Karpas-422 (cell line): ENCODE data around the gene FGFRL1. TPM values are rescaled to one million over a fixed set of nuclear protein-coding genes. Genes with fewer than 3 reads are reported as not detected.

Experiments used
- DNase-seq: peaks from one replicate; pipeline ENCODE4 v3.0.0-alpha.2; 2015
- H2AFZ ChIP-seq: fragments of 200-600 bp; sonication (generic); 2 replicates; pipeline ENCODE4 v1.6.1; 2014; ENCODE audit warnings: antibody characterized with exemption, low read length, mixed read lengths
- H3K27ac ChIP-seq: fragments of 200-600 bp; sonication (generic); 2 replicates; pipeline ENCODE4 v1.5.1; 2014; ENCODE audit warnings: mild to moderate bottlenecking, low read length, moderate library complexity
- H3K27me3 ChIP-seq: fragments of 200-600 bp; sonication (generic); 2 replicates; pipeline ENCODE4 v1.6.1; 2014; ENCODE audit warnings: low read length, mixed read lengths
- H3K36me3 ChIP-seq: fragments of 200-600 bp; sonication (generic); 2 replicates; pipeline ENCODE4 v1.6.1; 2014; ENCODE audit warnings: low read length, mixed read lengths; ENCODE audit not compliant: insufficient read depth
- H3K4me1 ChIP-seq: fragments of 200-600 bp; sonication (generic); 2 replicates; pipeline ENCODE4 v1.6.1; 2014; ENCODE audit warnings: mild to moderate bottlenecking, low read length, mixed read lengths
- H3K4me2 ChIP-seq: fragments of 200-600 bp; sonication (generic); 2 replicates; pipeline ENCODE4 v1.6.1; 2014; ENCODE audit warnings: low read length, low read depth, mild to moderate bottlenecking; ENCODE audit not compliant: poor library complexity, severe bottlenecking
- H3K4me3 ChIP-seq: fragments of 200-600 bp; sonication (generic); 2 replicates; pipeline ENCODE4 v1.5.1; 2014; ENCODE audit warnings: mild to moderate bottlenecking, antibody characterized with exemption, low read length, mixed read lengths
- H3K79me2 ChIP-seq: fragments of 200-600 bp; sonication (generic); 2 replicates; pipeline ENCODE4 v1.6.1; 2014; ENCODE audit warnings: mild to moderate bottlenecking, low read length, mixed read lengths
- H3K9ac ChIP-seq: fragments of 200-600 bp; sonication (generic); 2 replicates; pipeline ENCODE4 v1.6.0; 2014; ENCODE audit warnings: low read length
- H3K9me2 ChIP-seq: fragments of 200-600 bp; sonication (generic), shearing (Covaris generic); replicated peaks from 2 replicates; pipeline ENCODE4 v1.6.0; 2014; ENCODE audit warnings: mild to moderate bottlenecking, low read length, moderate library complexity; ENCODE audit not compliant: insufficient read depth
- H3K9me3 ChIP-seq: fragments of 300-700, 200-600 bp; sonication (generic); 2 replicates; pipeline ENCODE4 v1.6.1; 2014; ENCODE audit warnings: low read length, mixed read lengths
- H4K20me1 ChIP-seq: fragments of 200-600 bp; sonication (generic); 2 replicates; pipeline ENCODE4 v1.6.1; 2014; ENCODE audit warnings: mild to moderate bottlenecking, antibody characterized with exemption, low read length, low read depth; ENCODE audit not compliant: insufficient read depth
- total RNA-seq: library from RNA; depleted of rRNA; stranded (reverse); fragments of >200 nt; shearing (Covaris generic); gene quantifications from 2 replicates; pipeline ENCODE4 v1.2.3, GENCODE V29; 2014; ENCODE audit warnings: low replicate concordance; rRNA removed

The FGFRL1 gene
- total RNA-seq, 1 experiment from 2014 or later, result not detected

- Histone ChIP-seq H3K79me2 (no peaks in the 10 kb centered on the region), H3K9me2 (no peaks in the 10 kb centered on the region), H3K4me1 (peaks cover 8% of the 10 kb centered on the region), H3K4me3 (no peak overlapping the region), H3K27me3 (no peaks in the 10 kb centered on the region), H4K20me1 (no peaks in the 10 kb centered on the region), H3K9ac (no peak overlapping the region), H2AFZ (no peak overlapping the region), H3K9me3 (no peaks in the 10 kb centered on the region), H3K4me2 (no peak overlapping the region), H3K27ac (no peak overlapping the region), H3K36me3 (no peaks in the 10 kb centered on the region)
- no peak for DNase-seq
These were observed 64.6 kb downstream of the FGFRL1 start for GRCh38 chr4:1075809-1076699.

Other genes with a start within 250 kb of the FGFRL1 start
- 0.40 and 3.1 TPM in 2 replicates for gene CPLX1, start 185.5 kb upstream of the FGFRL1 start, total RNA-seq
- gene GAK, start 79.3 kb upstream of the FGFRL1 start, total RNA-seq, result 48.8 and 76.6 TPM in 2 replicates
- gene TMEM175, start 79.2 kb upstream of the FGFRL1 start, total RNA-seq, result 15.1 and 28.1 TPM in 2 replicates
- gene DGKQ, start 38.1 kb upstream of the FGFRL1 start, total RNA-seq, result 5.8 and 21.1 TPM in 2 replicates
- gene IDUA, start 24.6 kb upstream of the FGFRL1 start, total RNA-seq, result 17.3 and 20.8 TPM in 2 replicates
- not detected in 2 replicates for gene SLC26A1, start 18.2 kb upstream of the FGFRL1 start, total RNA-seq
- not detected in 2 replicates for gene RNF212, start 101.9 kb downstream of the FGFRL1 start, total RNA-seq
- gene SPON2, start 161.0 kb downstream of the FGFRL1 start, total RNA-seq, result 7.4 and 8.9 TPM in 2 replicates
- gene CTBP1, start 237.5 kb downstream of the FGFRL1 start, total RNA-seq, result 86.9 and 184 TPM in 2 replicates